GM19351 (cell line): ENCODE measurements around the gene SZRD1.

Source experiments
- ATAC-seq: cut with Tn5 transposase; IDR thresholded peaks from one replicate; pipeline ENCODE4 v1.9.1; 2021; ENCODE audit warnings: mild to moderate bottlenecking, moderate library complexity; ENCODE audit not compliant: unreplicated experiment

Gene SZRD1

DNA sequence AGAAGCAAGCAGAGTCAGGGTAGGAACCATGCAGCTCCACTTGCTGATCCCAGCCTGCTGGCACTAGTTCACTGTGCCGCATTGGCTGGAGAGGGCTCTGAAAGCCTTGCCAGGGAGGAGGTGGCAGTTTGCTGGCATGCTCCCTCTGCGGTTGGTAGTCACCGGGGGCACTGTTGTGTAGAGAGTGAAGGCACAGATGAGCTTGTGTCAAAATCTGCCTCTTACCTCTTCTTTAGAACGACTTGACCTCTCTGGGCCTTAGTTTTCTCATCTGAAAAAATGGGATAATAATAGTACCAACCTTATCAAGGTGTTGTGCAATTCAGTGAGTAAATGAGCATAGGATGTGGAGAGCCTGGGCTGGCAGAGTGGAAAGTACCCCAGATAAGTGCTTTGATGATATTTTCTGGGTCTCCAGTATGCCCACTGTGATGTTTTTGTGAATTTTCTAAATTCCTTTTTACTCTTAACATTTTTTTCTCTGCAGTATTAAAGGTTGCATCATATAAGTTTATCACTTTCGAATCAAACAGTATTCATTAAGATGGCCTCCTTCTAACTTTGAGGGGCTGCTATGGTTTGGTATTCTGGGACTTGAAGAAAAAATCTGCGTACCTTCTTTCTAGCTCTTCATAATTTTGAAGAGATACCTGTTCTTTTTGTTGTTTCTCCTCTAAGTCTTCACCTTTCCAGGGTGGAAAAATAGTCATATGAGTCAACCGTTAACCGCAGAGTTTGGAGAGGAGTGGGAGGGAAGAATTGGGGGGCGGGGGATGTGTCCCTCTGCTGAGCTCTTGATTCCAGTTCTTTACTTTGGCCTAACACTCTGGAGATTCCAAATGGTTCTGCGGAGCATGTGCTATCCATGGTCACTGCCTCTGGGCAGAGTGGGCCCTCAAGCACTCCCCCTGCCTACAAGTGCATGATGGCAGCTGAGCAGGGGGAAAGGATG lies 26.8 kb downstream of the SZRD1 start:
- no peak for ATAC-seq

DNA sequence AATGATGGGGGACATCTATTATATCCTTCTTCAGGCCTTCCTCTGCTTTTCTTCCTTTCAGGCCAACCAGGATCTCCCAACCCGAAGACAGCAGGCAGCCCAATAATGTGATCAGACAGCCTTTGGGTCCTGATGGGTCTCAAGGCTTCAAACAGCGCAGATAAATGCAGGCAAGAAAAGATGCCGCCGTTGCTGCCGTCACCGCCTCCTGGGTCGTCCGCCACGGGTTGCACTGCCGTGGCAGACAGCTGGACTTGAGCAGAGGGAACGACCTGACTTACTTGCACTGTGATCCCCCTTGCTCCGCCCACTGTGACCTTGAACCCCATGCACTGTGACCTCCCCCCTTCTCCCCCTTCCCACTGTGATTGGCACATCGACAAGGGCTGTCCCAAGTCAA lies 27.9 kb downstream of the SZRD1 start:
- ATAC-seq: no peak

DNA sequence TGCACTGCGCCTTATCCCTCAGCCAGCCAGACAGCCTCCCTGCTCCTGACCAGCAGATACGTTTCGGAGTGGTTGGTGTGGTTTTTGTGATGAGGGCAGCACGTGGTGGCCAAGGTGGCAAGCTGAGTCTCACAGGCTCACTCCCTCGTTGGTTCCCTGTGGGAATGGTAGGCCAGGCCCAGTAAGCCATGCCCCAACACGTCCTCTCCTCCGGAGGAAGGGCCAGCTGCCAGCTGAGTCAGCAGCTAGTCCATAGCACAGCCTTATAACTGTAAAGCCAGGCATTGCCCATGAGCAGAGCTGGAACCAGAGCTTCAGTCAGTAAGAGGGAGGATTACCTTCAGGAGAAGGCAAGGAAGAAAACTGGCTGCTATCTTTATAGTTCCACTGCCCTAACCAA lies 29.5 kb downstream of the SZRD1 start:
- no peak for ATAC-seq

DNA sequence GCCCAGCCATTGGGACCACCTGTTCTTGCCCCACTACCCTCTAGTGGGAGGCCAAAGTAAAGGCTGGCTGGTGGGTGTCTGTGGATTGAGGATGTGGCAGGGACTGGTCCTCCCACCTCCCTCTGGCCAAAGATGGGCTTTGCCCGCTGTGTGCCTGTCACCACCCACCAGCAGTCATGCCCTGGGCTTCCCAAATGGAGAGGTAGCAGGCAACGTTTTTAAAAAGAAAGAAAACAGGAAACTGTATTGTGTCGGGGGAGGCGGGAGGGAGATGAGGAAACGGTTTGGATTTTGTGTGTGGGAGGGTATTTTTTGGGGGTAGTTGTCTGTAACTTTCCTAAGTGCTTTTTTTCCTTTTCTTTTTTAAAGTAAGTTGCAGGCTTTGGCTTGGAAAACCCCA lies 30.1 kb downstream of the SZRD1 start:
- ATAC-seq: no peak

DNA sequence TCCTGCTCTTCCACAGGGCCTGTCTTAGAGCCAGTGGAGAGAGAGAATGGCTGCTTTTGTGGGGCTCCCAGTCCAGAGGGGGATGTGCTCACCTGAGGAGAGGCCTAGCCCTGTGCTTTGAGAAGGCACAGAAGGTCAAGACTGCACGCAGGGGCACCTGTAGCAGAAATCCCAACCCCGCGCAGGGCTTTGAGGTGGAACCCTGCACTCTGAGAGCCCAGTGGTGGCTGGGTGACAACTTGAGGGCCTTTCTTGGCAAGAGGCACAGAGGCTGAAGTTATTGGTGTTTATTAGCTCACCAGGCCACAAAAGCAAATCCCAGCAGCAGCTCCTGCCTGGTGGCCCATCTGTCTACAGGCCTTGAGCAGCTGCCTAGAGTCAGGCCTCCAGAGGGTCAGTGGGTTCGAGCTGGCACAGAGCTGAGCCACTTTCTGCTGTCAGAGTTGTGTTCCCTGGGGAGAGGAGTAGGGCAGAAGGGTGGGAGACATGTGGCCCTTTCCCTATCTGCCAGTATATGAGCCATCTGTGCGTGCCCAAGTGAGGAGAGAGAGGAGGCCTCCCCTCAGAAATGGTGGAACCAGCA lies 31.4 kb downstream of the SZRD1 start:
- ATAC-seq: no peak

DNA sequence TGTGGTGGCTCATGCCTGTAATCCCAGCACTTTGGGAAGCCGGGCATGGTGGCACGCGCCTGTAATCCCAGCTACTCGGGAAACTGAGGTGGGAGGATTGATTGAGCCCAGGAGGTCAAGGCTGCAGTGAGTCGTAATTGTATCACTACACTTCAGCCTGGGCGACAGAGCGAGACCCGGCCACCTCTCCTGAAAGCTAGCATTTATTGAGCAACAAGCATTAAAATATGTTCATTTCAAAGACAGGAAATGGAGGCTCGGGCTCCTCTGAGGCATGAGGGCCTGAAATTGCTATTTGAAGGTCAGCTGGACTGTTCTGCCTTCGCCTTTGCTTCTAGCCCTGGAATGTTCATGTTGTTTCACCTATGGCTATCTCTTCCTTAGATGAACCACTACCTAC lies 35.7 kb downstream of the SZRD1 start:
- no peak for ATAC-seq

DNA sequence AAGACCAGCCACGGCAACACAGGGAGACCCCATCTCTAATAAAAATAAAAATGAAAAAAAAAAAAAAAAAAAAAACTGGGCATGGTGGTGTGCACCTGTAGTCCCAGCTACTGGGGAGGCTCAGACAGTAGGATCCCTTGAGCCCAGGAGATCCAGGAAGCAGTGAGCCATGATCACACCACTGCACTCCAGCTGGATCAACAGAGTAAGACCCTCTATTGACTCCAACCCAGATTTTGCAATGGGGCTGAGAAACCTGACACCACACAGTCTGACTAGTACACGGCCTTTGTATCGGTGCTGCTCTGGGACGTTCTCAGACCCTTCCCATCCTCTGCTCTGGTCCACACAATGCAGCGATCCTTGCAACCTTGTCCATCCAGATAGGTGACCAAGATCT lies 38.4 kb downstream of the SZRD1 start:
- no peak for ATAC-seq

DNA sequence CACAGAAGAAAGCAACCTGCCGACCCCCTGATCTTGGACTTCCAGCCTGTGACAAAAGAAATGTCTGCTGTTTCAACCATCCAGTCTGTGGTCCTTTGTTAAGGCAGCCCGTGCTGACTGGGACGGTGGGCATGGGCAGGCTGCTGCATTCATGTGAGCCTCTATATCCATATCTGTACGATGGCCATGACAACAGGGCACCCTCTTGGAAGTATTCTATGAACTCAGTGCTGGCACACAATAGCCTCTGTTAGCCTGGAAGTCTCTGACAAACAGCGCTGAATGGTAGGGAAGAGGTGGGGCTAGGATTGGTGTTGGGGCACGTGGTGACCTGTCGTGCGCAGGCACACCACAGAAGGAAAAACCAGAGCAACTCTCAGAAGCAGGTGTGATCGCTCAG lies 39.8 kb downstream of the SZRD1 start:
- no peak for ATAC-seq

DNA sequence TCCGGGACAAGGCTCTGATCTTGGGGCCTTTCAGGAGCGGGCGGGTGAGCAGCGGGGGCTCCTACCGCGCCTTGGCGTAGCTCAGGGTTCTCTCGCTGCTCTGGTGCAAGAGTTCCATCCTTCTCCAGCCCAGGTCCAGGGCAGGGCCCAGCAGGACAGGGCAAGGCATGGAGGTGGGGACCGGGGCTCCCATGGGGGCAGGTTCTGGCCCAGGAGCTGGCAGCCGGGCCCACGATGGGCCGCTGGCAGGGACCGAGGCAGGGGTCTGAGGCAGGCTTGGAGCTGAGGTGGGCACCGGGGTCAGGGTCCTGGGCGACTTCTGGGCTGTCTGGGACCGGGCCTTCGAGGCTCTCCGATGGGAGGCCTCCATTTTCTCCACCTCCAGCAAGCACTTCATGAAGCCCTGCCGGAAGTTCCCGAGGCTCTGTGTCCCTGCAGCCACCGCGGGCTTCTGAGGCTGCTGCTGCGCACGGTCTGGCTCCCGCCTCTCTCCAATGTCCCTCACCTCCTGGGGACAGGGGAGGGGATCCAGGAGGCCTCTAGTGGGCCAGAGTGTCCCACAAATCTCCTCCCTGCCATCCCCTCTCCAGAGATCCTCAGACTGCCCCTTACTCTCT lies 42.6 kb downstream of the SZRD1 start:
- ATAC-seq: no peak

DNA sequence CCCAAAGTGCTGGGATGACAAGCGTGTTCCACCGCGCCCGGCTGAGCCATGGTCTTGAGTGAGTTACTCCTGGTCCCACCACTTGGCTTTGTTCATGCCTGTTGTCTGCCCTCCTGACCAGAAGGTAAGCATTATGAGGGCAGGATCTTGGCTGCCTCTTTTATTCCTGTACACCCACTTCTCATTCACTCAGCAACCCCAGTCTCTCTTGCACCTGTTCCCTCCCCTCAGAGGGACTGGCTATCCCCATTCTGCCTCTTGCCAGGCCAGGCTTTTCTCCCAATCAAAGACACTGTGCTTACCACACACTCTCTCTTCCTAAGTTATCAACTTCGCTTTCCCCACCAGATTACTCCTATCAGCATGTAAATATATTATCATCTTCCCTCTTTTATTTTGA lies 43.8 kb downstream of the SZRD1 start:
- no peak for ATAC-seq

DNA sequence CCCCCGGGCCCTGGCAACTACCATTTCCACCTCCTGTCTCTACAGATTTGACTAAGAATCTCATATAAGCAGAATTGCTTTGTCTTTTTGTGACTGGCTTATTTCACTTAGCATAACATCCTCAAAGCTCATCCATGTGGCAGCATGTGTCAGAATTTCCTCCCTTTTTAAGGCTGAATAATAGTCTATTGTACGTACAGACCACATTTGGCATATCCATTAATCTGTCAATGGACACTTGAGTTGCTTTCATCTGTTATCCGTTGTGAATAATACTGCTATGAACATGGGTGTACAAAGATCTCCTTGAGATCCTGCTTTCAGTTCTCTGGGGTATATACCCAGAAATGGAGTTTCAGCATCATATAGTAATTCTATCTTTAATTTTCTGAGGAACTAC lies 46.1 kb downstream of the SZRD1 start:
- ATAC-seq: no peak

DNA sequence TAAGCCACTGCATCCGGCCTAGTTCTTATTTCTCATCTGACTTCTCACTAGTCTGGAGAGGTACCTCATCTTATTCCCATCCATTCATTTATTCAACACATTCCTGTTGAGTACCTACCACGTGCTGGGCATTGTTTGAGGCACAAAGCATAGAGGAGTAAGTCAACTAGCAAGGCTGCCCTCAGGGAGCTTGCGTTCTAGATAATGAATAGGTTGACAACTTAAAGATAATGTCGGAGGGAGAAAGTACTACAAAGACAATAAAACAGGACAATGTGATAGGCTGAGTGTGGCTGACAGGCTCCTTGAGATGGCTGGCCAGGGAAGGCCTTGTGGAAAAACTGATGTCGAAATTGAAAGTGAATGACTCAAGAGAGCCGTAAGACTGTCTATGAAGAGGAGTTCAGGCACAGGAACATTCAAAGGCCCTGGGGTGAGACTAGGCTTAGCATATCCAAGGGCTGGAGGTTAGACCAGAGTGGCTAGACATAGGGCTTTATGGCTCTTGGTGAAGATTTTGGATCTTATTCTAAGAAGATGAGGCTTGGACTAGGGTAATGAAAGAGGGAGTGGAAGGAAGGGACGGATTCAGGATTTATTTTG lies 51.9 kb downstream of the SZRD1 start:
- no peak for ATAC-seq

DNA sequence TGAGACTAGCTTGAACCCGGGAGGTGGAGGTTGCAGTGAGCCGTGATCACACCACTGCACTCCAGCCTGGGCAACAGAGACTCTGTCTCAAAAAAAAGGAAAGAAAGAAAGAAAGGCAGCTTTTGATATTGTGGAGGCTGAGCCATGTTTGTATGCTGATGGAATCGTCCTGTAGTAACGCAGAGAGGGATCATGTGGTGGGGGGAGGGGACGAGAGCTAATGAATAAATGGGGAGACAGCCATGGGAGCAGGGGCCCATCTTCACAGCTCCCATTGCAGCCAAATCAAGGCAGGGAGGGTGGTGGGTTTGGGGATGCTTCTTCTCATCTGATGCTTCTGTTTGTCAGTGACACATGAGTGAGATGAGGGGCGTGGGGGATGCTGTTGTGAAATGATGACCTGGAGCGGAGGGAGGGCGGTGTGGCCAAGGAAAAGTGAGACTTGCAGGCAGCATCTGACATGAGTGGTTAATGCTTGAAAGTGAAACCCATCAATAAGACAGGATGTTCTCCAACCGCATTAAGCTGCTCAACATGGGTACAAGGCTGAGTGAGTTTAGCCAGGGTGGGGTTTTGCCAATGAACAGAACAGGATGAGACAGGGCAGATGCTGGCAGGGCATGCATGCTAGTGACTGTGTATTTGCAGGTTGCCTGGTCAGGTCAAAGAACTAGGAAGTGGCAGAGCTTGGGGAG lies 53.5 kb downstream of the SZRD1 start:
- peak; percentile 64 for ATAC-seq

DNA sequence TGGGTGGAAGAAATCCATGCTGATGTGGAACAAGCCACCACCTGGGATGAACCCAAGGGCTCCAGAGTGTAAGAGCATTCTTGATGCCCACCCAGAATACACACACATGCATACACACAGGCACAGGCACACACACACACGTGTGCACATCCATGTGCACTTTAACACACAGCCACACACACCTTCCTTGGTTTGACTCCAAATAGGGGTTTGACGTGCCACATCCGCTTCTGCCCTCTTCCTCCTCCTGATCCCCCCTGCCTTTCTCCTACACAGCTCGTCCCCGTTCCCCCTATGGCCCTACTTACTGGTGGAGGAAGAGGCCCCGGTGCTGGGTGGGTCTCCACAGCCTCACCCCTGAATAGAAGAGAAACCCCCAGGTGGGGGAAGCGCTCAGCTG lies 54.2 kb downstream of the SZRD1 start:
- ATAC-seq: no peak

DNA sequence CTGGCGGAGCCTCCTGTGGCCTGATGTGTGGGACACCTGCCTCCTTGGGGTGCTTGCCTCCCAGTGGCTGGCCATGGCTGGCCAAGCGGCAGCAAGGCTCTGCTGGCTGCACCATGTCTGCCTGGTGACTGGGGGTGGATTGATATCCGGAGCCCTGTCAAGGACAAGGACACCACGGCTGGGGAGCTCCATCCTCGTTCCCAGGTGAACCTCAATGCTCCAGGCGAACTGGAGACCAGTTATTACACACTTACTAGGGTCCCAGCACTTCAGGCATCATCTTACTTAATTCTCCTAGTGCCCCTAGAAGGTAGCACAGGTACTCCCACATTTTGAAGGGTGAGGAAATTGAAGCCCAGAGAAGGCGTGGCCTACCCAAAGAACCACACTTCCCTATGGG lies 55.0 kb downstream of the SZRD1 start:
- ATAC-seq: no peak

DNA sequence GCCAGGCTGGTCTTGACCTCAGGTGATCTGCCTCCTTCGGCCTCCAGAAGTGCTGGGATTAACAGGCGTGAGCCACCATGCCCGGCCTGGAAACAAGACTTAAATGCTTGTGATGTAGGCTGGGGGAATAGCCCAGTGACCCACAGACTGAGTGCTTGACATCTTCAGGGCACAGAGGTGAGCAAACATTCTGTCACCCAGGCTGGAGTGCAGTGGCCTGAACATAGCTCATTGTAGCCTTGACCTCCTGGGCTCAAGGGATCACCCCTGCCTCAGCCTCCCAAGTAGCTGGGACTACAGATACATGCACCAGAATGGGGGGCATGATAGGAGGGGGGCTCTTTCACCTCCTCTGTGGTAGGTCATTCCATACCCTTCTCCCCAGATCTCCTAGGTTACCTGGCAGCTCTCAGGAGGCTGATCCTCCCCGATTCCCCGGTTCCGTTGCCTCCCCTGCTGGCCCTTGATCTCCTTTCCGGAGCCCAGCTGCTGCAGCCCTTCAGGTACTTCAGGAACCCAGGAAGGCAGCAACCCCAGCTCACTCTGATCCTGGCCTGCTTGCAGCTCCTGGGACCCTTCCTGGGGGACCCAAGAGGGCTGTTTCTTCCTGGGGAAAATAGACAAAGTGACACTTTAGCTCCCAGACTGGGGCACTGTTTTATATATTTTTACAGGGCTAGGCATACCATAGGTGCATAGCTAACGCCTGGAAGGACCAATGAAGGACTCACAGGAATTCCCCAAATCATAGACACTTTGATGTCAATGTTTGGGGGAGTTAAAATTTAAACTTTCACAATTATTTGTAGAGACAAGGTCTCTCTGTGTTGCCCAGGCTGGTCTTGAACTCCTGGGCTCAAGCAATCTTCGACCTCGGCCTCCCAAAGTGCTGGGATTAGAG lies 58.3 kb downstream of the SZRD1 start:
- ATAC-seq: no peak

DNA sequence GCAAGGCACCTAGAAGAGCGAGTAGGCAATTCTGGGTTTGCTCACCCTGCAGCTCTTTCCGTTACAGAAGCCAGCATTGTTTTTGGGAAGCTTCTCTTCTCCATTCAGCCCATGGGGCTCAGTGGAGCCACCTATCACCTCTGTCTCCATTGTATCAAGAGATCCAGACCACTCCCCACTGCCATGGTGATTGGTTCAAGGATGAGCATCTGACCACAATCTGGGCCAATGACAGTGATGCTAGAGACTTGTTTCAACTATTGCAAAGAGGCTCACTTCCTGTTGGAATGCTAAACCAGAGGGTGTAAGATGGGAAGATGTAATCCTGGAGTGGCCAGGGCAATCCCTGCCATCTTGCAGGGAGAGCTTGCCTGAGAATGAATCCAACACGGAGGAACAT lies 63.6 kb downstream of the SZRD1 start:
- no peak for ATAC-seq

DNA sequence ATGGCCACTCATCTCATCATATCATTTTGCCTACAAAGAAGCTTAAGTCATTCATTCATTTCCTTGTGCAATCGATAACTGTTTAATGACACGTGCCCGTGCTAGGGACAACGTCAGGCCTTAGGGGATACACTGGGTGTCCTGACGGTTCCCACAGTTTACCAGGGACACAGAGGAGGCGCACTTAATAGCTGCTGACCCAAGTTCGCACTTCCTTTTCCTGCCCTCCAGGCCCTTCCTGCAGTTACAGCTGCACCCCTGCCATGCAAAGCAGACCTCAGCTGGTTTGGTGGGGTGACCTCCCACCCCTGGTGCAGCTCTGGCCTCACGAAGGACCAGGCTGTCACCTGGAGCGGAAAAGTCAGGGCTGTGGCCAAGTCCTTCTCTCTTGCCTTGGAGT lies 66.0 kb downstream of the SZRD1 start:
- no peak for ATAC-seq

DNA sequence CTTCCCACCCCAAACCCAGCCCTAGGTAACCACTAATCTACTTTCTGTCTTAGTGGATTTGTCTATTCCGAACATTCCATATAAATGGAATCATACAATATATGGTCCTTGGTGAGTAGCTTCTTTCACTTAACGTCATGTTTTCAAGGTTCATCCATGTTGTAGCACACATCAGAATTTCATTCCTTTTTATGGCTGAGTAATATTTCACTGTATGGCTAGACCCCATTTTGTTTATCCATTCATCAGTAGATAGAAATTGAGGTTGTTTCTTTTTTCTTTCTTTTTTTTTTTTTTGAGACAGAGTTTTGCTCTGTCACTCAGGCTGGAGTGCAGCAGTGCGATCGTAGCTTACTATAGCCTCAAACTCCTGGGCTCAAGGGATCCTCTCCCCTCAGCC lies 67.0 kb downstream of the SZRD1 start:
- ATAC-seq: no peak

DNA sequence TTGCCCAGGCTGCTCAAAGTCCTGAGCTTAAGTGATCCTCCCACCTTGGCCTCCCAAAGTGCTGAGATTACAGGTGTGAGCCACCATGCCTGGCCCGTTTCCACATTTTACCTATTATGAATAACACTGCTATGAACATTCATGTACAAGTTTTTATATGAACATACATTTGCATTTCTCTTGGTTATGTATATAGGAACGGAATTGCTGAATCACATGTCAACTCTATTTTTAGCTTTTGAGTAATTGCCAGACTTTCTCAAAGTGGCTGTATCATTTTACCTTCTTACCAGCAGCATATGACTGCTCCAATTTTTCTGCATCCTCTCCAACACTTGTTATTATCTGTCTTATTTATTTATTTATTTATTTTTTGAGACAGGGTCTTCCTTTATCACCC lies 67.5 kb downstream of the SZRD1 start:
- ATAC-seq: no peak
